ENCODE results near the gene LIMA1.

- no peak for TF ChIP-seq ZFX (IDR thresholded peaks at IDR 0.05)
- no peak for TF ChIP-seq CTCF (conservative IDR thresholded peaks at IDR 0.05)
Observed at GRCh38 chr12:50164963-50165362, 118.4 kb downstream of the LIMA1 start.
